Left renal cortex interstitium (tissue), 4 donors: ENCODE data around the gene DMBT1. TPM values are rescaled to one million over a fixed set of nuclear protein-coding genes. Genes with fewer than 3 reads are reported as not detected.

ENCODE experiments used
- DNase-seq, 4 donors: peaks; one replicate each; pipeline ENCODE4 v3.0.0-alpha.2; 2013; ENCODE audit warnings: low read depth in 4 of 4, low spot score in 2 of 4, missing footprints in 1 of 4
- polyA plus RNA-seq, 4 donors: library from polyadenylated mRNA; unstranded; fragments of 120-200 nt; gene quantifications; one replicate each; pipeline ENCODE4 v1.2.1, GENCODE V29; 2013; ENCODE audit not compliant: insufficient read length in 4 of 4

DMBT1 gene
- polyA plus RNA-seq = under 1 TPM; 0.03 to 0.14 (median 0.05) TPM

DNA sequence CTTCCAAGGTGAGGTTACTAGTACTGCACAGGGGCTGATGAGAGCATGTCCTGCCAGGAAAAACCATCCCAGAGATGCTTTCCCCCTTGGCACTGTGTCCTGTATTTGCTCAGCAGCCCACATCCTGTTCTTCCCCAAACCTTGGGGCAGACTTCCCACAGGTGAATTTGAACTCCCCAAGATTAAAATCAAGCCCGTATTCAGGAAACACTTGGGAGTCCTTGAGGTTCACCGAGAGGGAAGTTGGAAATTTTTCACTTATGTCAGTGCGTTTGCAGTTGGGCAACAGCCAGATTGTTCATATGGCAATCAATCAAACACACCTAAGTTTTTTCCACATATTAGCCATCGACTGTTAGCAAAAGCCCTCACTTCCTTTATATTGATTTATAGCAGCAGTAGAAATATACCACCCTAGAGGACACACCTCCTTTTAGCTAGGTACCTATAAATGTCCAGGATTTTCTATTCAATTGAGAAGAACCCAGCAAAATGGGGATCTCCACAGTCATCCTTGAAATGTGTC, at the start of gene DMBT1:
Gene DMBT1 (plus strand): TSS at position 476 of the 526 bp plus-strand sequence. CDS start 17 bp downstream, at position 493.
- DNase-seq = no peak

- no peak for DNase-seq
These were observed 47.5 kb upstream of the DMBT1 start for GRCh38 chr10:122513053-122513452.

DNA sequence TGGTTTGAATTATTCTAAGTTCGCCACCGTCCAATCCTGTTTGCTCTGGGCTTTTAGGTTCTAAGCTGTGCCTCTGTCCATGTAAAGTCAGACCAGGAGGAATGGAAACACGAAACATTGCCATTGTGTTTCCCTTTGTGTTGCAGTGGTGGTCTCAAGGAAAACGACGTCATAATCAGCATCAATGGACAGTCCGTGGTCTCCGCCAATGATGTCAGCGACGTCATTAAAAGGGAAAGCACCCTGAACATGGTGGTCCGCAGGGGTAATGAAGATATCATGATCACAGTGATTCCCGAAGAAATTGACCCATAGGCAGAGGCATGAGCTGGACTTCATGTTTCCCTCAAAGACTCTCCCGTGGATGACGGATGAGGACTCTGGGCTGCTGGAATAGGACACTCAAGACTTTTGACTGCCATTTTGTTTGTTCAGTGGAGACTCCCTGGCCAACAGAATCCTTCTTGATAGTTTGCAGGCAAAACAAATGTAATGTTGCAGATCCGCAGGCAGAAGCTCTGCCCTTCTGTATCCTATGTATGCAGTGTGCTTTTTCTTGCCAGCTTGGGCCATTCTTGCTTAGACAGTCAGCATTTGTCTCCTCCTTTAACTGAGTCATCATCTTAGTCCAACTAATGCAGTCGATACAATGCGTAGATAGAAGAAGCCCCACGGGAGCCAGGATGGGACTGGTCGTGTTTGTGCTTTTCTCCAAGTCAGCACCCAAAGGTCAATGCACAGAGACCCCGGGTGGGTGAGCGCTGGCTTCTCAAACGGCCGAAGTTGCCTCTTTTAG, 46.3 kb upstream of the DMBT1 start:
- no peak for DNase-seq

GRCh38 chr10:122515022-122515424, 45.5 kb upstream of the DMBT1 start:
- no peak for DNase-seq

DNA sequence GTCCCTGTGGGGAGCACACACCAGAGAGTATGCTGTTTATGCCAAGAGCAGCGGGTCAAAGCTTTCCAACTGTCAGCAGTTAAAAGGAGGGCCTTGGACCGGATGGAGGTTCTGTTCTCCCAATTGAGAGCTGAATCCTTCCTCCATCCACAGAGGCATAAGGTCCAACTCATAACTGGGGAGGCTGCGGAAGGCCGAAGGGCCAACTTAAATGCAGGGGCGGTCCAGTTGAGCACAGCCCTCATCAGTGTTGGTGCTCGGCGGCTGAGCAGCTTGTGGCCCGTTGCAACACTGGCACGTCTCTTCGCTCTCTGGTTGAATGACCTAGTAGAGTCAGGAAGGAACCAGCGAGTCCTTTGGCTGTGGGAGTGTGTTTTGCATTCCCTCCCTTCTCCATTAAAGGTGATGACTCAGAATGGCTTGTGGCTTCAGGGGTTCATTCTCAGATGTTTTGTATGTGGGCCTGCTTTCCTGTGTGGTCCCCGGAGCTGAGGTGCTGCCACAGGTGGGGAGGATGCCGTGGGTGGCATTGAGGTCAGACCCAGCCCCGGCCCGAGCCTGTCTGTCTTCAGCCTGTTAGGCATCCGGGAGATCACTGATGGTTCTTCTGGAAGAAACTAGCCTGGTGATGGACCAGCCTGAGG, 44.8 kb upstream of the DMBT1 start:
- DNase-seq = no peak

DNA sequence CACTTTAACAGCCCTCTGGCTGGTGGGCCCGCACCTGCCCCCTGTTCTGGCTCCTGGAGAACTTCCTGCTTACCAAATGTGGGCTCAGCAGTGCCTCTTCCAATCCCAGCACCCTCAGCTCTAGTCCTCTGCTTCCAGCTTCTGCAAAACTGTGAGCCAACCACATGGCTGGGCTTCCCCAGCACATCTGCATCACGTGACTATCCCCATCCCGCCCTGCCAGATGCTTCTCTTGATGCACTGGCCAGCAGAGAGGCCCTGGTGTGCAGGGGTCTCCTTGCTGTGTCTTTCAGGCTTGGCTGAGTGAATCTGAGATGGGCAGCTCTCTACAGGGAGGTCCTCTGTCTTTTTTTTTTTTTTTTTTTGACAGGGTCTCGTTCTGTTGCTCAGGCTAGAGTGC, 43.8 kb upstream of the DMBT1 start:
- no peak for DNase-seq

- no peak for DNase-seq
These were observed 41.4 kb upstream of the DMBT1 start for GRCh38 chr10:122519144-122519543.

DNA sequence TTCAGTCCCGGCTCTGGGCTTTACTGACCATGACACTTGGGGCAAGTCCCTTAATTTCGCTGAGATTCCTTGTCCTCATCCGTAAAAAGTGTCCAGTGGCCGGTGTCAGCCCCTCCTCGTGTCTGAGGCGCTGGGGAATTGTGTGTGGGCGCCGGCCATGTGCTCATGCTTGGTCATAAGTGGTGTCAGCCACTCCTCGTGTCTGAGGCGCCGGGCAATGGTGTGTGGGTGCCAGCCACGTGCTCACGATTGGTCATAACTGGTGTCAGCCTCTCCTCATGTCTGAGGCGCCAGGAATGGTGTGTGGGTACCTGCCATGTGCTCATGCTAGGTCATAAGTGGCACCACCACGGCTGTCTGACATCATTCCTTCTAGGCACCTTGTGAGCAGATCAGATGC, 40.7 kb upstream of the DMBT1 start:
- DNase-seq = no peak

- DNase-seq = no peak
These were observed 39.5 kb upstream of the DMBT1 start for GRCh38 chr10:122521011-122521410.

DNA sequence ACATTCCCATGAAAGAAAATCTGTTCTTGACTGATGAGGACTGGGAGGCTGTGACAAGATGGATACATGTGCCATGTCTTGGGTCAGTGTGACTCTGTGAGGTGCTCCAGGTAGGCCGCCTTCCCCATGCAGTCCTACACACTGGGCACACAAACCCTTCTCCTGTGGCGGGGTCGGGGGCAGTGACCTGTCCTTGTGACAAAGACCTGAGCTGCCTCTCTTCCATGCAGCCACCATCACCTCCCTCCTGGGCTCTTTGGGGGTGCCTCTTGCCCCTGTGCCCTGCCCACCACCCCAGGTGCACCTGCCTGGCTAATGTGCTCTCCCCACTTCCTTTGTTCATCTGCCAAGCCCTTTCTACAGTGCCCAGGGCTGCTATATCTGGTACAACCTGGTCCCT, 35.7 kb upstream of the DMBT1 start:
- no peak for DNase-seq

DNA sequence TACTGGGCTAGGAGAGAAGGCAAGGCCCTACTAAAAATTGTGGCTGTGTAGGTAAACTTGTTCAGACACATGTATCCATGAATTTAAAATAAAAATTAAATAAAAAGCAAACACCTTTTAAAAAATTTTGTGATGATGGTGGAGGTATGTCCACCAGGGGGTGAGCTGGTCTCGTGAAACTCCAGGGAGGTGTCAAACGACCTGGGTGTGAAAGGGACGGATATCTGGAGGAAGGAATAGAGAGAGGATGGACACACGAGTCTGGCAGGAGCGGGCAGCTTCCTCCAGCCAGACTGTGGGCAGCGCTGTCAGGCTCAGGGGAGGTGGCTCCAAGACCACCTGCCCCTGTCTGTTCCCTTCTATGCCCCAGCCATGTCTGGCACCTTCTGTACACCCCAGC, 34.8 kb upstream of the DMBT1 start:
- no peak for DNase-seq

DNA sequence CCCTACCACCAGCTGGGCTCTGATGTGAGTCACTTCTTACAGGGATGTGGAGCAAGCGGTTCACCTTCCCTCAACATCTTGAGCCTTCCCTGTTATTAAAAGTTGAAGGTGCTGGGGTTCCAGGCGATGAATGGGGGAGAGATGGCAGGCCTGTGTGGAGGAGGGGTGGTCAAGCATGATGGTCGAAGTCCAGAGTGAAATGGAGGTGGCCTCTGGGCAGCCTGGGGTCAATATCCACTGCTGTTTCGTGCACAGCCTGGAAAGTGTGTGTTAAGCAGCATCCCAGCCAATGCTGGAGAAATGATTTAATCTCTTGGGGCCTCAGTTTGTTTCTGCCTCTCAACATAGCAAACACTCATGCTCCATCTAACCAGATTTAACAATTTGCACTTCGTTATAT, 33.7 kb upstream of the DMBT1 start:
- no peak for DNase-seq

GRCh38 chr10:122530177-122530576, 30.4 kb upstream of the DMBT1 start:
- no peak for DNase-seq

DNA sequence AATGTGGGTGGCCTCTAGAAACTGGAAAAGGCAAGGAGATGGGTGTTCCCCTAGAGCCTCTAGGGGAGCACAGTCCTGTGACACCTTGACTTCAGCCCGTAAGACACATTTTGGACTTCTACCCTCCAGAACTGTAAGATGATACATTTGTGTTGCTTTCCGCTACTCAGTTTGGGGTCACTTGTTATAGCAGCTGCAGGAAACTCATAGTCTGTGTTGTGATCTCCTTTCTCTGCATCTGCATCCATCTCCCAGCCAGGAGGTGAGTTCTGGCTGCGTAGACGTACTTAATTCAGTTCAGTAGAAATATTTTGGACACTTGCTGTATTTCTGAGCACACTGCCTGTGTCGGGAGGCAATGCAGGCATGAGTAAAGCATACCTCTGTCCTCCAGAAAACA, 29.3 kb upstream of the DMBT1 start:
- no peak for DNase-seq

GRCh38 chr10:122531939-122532338, 28.6 kb upstream of the DMBT1 start:
- DNase-seq = no peak

- no peak for DNase-seq
These were observed 27.8 kb upstream of the DMBT1 start for GRCh38 chr10:122532601-122533296.

DNA sequence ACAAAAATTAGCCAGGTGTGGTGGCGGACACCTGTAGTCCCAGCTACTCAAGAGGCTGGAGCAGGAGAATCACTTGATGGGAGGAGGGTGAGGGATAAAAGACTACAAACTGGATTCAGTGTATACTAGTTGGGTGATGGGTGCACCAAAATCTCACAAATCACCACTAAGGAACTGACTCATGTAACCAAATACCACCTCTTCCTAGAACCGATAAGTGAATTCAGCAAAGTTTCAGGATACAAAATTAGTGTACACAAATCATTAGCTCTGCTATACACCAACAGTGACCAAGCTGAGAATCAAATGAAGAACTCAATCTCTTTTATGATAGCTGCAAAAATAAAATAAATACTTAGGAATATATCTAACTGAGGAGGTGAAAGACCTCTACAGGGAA, 23.0 kb upstream of the DMBT1 start:
- no peak for DNase-seq

DNA sequence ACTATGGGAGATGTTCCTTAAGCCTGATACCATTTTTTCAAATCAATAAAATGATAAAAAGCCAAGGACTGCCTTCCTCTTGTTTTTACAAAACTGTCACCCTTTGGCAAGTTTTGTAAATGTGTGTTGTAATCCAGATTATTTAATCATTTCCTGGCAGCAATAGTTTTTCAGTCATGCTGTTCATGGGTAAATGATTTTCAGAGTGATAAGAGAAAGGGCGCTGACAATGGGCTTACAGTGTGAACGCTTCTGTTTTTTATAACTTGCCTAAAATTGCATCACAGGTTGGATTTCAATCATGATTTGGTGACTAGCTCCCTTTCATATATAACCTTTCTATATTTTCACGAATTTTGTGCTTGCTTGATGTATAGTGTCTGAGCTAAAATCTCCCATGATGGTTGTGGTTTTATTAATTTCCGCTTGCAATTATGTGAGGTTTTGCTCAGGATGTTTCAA, 19.0 kb upstream of the DMBT1 start:
- DNase-seq = no peak

DNA sequence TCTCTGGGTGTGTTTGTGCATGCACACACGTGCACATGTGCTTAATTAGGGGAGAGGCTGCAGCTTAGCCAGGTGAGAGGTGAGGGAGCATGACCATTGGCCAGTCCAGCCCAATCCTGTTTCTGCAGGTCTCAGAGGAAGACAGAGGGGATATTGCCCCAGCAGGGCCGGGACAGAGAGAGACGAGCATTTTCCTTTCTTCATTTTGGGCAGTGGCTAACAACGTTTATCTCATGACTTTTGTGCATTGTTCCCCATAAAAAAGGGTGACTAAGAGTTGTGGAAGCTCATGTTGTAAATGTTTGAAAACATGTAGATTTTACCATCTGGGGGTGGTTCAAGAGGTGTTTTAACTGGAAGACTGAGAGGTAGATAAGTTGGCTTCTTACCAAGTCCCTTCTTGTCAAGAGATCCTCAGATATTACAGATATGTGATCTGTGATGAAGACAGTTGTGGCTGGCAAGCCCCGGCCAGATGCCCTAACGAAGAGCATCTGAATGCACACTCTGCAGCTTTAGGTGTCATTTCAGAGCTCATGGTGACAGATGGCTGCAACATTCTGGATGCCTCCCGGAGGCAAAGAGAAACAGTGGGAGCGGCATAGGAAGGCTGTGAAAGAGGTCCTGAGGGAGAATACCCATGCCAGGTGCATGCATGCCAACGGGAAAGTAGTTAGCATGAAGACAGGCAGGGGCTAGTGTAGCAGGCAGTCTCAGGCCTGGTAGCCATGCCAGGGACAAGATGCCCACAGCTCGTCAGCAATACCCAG, 16.7 kb upstream of the DMBT1 start:
- DNase-seq = no peak

- no peak for DNase-seq
These were observed 16.1 kb upstream of the DMBT1 start for GRCh38 chr10:122544493-122544892.

DNA sequence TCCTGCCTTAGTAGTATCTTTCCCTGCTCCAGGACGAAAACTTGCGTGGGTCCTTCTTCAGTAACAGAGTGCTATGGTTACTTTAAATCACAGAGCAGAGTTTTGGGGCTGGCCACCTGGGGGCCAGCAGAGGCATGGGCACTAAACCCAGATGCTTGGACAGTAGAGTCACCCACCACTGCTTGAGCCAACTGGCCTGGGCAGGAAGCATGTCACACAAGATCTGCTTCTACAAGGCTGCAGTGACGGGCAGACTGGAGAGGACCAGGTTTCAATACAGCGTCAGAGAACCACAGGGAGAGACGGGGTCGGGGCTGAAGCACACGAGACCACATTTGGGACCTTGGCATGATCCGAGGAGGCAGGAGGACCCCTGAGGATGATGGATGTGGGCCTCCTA, 14.3 kb upstream of the DMBT1 start:
- no peak for DNase-seq
